HepG2 (cell line): ENCODE results near the gene USP15. TPM values are rescaled to one million over a fixed set of nuclear protein-coding genes. Genes with fewer than 3 reads are reported as not detected.

Experiments
- ATAC-seq: fragments of 200-7000 bp; cut with Tn5 transposase; 3 replicates; pipeline ENCODE4 v1.9.1; 2020; ENCODE audit warnings: mild to moderate bottlenecking, moderate library complexity
- BruUV-seq: library from RNA; stranded (reverse); fragments of 400-500 nt; replicated peaks from 2 replicates; lab custom pipeline; 2021; lab: Mats Ljungman, UMichigan
- CTCF ChIA-PET: fragments of 300-600 bp; formaldehyde crosslinking; extraction: SDS; loops from one replicate; lab custom pipeline; 2021; ENCODE audit warnings: low total read pairs, inconsistent platforms, low intra/inter-chr PET ratio; lab: Yijun Ruan, JAX
- POLR2A ChIA-PET: fragments of 350-600 bp; sonication (Branson Sonifier 250); formaldehyde crosslinking; loops from one replicate; lab custom pipeline; 2020; ENCODE audit warnings: antibody characterized with exemption, inconsistent platforms; lab: Yijun Ruan, JAX
- DNase-seq: peaks from one replicate; pipeline ENCODE4 v3.0.0-alpha.2; 2015; ENCODE audit warnings: low spot score
- FAIRE-seq: peaks from 3 replicates; lab custom pipeline; 2011; peaks lifted over from hg19 to GRCh38; lab: Jason Lieb, UNC
- H2AFZ ChIP-seq: one replicate; pipeline ENCODE4 v1.6.1; 2011; ENCODE audit warnings: low read length, inconsistent platforms
- H3K27ac ChIP-seq: fragments of 300-600 bp; 3 replicates; pipeline ENCODE4 v1.8.0; 2011; ENCODE audit warnings: mixed run types, mild to moderate bottlenecking, mixed read lengths, low read length, inconsistent platforms; ENCODE audit not compliant: insufficient read depth; ENCODE audit errors: extremely low read length
- H3K27me3 ChIP-seq, 2 experiments: fragments of 200-600 bp in 1 of 2; 2 replicates in 1 of 2; 3 replicates in 1 of 2; pipeline versions ENCODE4 v1.6.0 to v1.8.0; 2011; ENCODE audit warnings: low read length in 2 of 2, mild to moderate bottlenecking in 2 of 2, moderate library complexity in 2 of 2, inconsistent platforms in 1 of 2; ENCODE audit not compliant: insufficient read depth in 2 of 2, control insufficient read depth in 1 of 2
- H3K36me3 ChIP-seq, 2 experiments: fragments of 200-600 bp in 1 of 2; replicated peaks in 1 of 2; 2 replicates in 1 of 2; 3 replicates in 1 of 2; pipeline versions ENCODE4 v1.5.1 to v1.8.0; 2011; ENCODE audit warnings: low read length in 2 of 2, inconsistent platforms in 1 of 2; ENCODE audit not compliant: insufficient read depth in 2 of 2, control insufficient read depth in 1 of 2
- H3K4me1 ChIP-seq: 2 replicates; pipeline ENCODE4 v1.5.1; 2012; ENCODE audit warnings: low read length, inconsistent platforms; ENCODE audit not compliant: insufficient read depth
- H3K4me2 ChIP-seq: 2 replicates; pipeline ENCODE4 v1.6.0; 2011; ENCODE audit warnings: low read depth, low read length, inconsistent platforms
- H3K4me3 ChIP-seq, 3 experiments: fragments of 200-600 bp in 1 of 3; sonication (generic), shearing (Covaris generic) in 1 of 3; replicated peaks in 1 of 3; 2 replicates each; pipeline ENCODE4 v1.5.1; 2011 to 2016; ENCODE audit warnings: low read length in 3 of 3, inconsistent platforms in 2 of 3, low read depth in 2 of 3, mild to moderate bottlenecking in 2 of 3, control low read depth in 1 of 3, mixed read lengths in 1 of 3; ENCODE audit not compliant: insufficient read depth in 1 of 3
- H3K79me2 ChIP-seq: one replicate; pipeline ENCODE4 v1.6.1; 2011; ENCODE audit warnings: low read length, inconsistent platforms; ENCODE audit not compliant: insufficient read depth
- H3K9ac ChIP-seq: 2 replicates; pipeline ENCODE4 v1.6.0; 2011; ENCODE audit warnings: mild to moderate bottlenecking, low read depth, low read length, inconsistent platforms; ENCODE audit not compliant: insufficient read depth
- H3K9me3 ChIP-seq: 2 replicates; pipeline ENCODE4 v1.5.1; 2012; ENCODE audit warnings: mild to moderate bottlenecking, low read length
- H4K20me1 ChIP-seq: 2 replicates; pipeline ENCODE4 v1.6.0; 2011; ENCODE audit warnings: inconsistent platforms, mild to moderate bottlenecking, low read length, moderate library complexity; ENCODE audit not compliant: insufficient read depth
- ATAD3A ChIP-seq: sonication (generic); formaldehyde crosslinking; IDR thresholded peaks from 2 replicates; pipeline ENCODE4 v1.4.0; 2020; ENCODE audit warnings: missing genetic modification reagents
- EEA1 ChIP-seq: sonication (generic); formaldehyde crosslinking; IDR thresholded peaks from 2 replicates; pipeline ENCODE4 v1.5.1; 2020; ENCODE audit warnings: mild to moderate bottlenecking, missing genetic modification reagents, borderline replicate concordance
- EHMT2 ChIP-seq: fragments of 200-600 bp; sonication (generic); IDR thresholded peaks from 2 replicates; pipeline ENCODE4 v1.7.0; 2017; ENCODE audit warnings: antibody characterized with exemption, low read depth, low read length, borderline replicate concordance
- NR2F1 ChIP-seq, 2 experiments: fragments of 450-650 bp in 1 of 2; formaldehyde crosslinking in 1 of 2; IDR thresholded peaks; 2 replicates each; pipeline versions ENCODE4 v1.5.0 to v1.6.1; 2016 to 2020; ENCODE audit warnings: mild to moderate bottlenecking in 1 of 2, missing compliant biosample characterization in 1 of 2, missing genetic modification reagents in 1 of 2, moderate library complexity in 1 of 2
- SNAI1 ChIP-seq: sonication (generic); formaldehyde crosslinking; IDR thresholded peaks from 2 replicates; pipeline ENCODE4 v1.5.0; 2020; ENCODE audit warnings: mild to moderate bottlenecking, missing genetic modification reagents, borderline replicate concordance
- U2AF2 ChIP-seq: fragments of 200-400 bp; formaldehyde crosslinking; IDR thresholded peaks from 2 replicates; pipeline ENCODE4 v1.6.1; 2017; ENCODE audit warnings: low read depth, mild to moderate bottlenecking, low read length
- YEATS2 ChIP-seq: sonication (generic); formaldehyde crosslinking; IDR thresholded peaks from 2 replicates; pipeline ENCODE4 v1.4.0; 2020; ENCODE audit warnings: missing genetic modification reagents, borderline replicate concordance
- ZNF20 ChIP-seq: sonication (generic); formaldehyde crosslinking; IDR thresholded peaks from 2 replicates; pipeline ENCODE4 v1.4.0; 2020; ENCODE audit warnings: mild to moderate bottlenecking, moderate library complexity, missing genetic modification reagents
- ZNF44 ChIP-seq: sonication (generic); formaldehyde crosslinking; IDR thresholded peaks from 2 replicates; pipeline ENCODE4 v1.5.1; 2020; ENCODE audit warnings: mild to moderate bottlenecking, missing genetic modification reagents
- ZNF552 ChIP-seq: sonication (generic); formaldehyde crosslinking; IDR thresholded peaks from 2 replicates; pipeline ENCODE4 v1.9.0; 2022; ENCODE audit warnings: missing genetic modification reagents, mild to moderate bottlenecking, borderline replicate concordance
- ZNF564 ChIP-seq: sonication (generic); formaldehyde crosslinking; IDR thresholded peaks from 2 replicates; pipeline ENCODE4 v1.8.1; 2023; ENCODE audit warnings: mild to moderate bottlenecking, missing genetic modification reagents
- ZNF569 ChIP-seq: sonication (generic); formaldehyde crosslinking; IDR thresholded peaks from 2 replicates; pipeline ENCODE4 v1.5.0; 2020; ENCODE audit warnings: mild to moderate bottlenecking, missing genetic modification reagents, moderate library complexity, borderline replicate concordance
- WGBS: methylation state at CpG from one replicate; pipeline ENCODE4 v1.1.6; 2017; ENCODE audit warnings: low lambda C conversion rate; 5-methylcytosine and 5-hydroxymethylcytosine counted together
- in situ Hi-C: cut with HindIII; loops from 2 replicates; pipeline ENCODE4 v1.10.0; 2017; ENCODE audit warnings: low pct_unique_long_range_greater_than_20kb; ENCODE audit not compliant: extremely low pct_ligation_motif_present
- intact Hi-C: fragments of 100-400 bp; cut with micrococcal nuclease; formaldehyde crosslinking; loops from one replicate; pipeline ENCODE4 v1.10.0; 2022; ENCODE audit not compliant: unreplicated experiment
- polyA plus RNA-seq, 8 experiments: library from polyadenylated mRNA; depleted of rRNA in 3 of 8; stranded (reverse) in 7 of 8; unstranded in 1 of 8; fragments of >200 nt; fragmentation: Illumina TruSeq in 4 of 8; extraction: Trizol in 4 of 8; gene quantifications; 2 replicates each; pipeline versions ENCODE4 v1.2.1 to v1.2.3, GENCODE V29; 2011 to 2016; ENCODE audit warnings: low read depth in 4 of 8, missing spikeins in 1 of 8, mixed read lengths in 1 of 8; ENCODE audit not compliant: insufficient read depth in 1 of 8
- total RNA-seq, 5 experiments: library from RNA; depleted of rRNA; stranded (reverse); fragments of >200 nt; fragmentation: Illumina TruSeq; extraction: Trizol; gene quantifications; 2 replicates each; pipeline ENCODE4 v1.2.3, GENCODE V29; 2016; ENCODE audit warnings: low read depth in 1 of 5
- TF ChIP-seq, protein P1 (sequence below): IDR thresholded peaks from 2 replicates; pipeline ENCODE4 v1.6.1; 2016
- TF ChIP-seq, protein P2 (sequence below): sonication (generic); formaldehyde crosslinking; IDR thresholded peaks from 2 replicates; pipeline ENCODE4 v1.8.0; 2022; ENCODE audit warnings: missing genetic modification reagents, low read depth, mild to moderate bottlenecking, borderline replicate concordance
- TF ChIP-seq, protein P3 (sequence below): sonication (generic); formaldehyde crosslinking; IDR thresholded peaks from 2 replicates; pipeline ENCODE4 v1.4.0; 2020; ENCODE audit warnings: missing genetic modification reagents, borderline replicate concordance

The USP15 gene
- total and polyA plus RNA-seq, 2 of the 13 experiments (the other 11 are each of a cell fraction or from before 2014, with no cell fraction given), result 17.3 to 51.7 TPM

DNA sequence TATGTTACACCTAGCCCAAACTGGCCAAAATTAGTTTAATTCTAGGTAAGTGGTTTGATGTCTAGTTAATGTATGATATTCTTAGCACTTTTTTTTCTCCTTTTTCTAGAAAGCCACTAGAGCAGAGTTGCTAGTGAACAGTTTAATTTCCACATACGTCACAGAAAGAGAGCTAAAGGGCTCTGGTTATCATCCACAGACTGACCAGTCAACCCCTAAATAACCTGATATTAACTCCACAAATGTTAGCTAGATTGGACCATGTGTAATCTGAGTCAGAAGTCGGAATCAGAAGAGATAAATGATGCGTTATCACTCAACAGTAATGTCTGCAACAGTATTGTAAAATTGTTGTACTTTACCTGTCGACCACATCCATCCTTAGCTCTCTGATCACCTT, 74.9 kb downstream of the USP15 start (continued):
- no peak for TF ChIP-seq SNAI1 (CRISPR knock-in tag)

DNA sequence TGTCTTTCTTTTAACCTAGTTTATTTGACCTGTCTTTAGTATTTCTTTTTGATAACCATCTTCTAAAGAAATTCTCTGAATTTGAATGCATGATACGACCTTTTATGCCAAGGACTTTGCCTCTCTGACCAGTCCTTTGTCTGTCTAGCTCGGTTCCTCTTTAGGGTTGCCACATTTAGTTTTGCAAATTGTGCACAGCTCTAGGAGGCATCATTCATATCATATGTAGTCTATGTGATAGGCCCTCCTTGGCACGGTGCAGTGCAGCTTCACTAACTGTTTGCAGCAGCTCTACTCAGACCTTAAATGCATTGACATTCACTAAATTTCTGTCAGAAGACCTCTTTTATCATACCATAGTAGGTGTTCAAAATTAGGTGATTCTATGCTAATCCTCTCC, 75.6 kb downstream of the USP15 start:
- CTCF ChIA-PET, result no interaction called here
- no peak for ATAC-seq
- Histone ChIP-seq H3K9me3 (no peaks in the 10 kb centered on the region), H3K27ac (no peak overlapping the region), H3K4me1 (no peaks in the 10 kb centered on the region), H3K4me3 (no peak overlapping the region), H3K9ac (no peak overlapping the region)
- TF ChIP-seq YEATS2 (CRISPR knock-in tag) (no peak), U2AF2 (no peak), EHMT2 (no peak), NR2F1 (CRISPR knock-in tag; IDR thresholded peaks at IDR 0.05) (no peak), ZNF44 (CRISPR knock-in tag) (no peak), EEA1 (no peak), ZNF564 (no peak), ZNF569 (CRISPR knock-in tag) (no peak), ZNF20 (CRISPR knock-in tag) (no peak), ATAD3A (CRISPR knock-in tag) (no peak), ZNF552 (CRISPR knock-in tag) (no peak)
- TF ChIP-seq, protein P1, sequence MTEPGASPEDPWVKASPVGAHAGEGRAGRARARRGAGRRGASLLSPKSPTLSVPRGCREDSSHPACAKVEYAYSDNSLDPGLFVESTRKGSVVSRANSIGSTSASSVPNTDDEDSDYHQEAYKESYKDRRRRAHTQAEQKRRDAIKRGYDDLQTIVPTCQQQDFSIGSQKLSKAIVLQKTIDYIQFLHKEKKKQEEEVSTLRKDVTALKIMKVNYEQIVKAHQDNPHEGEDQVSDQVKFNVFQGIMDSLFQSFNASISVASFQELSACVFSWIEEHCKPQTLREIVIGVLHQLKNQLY (CRISPR knock-in tag), result no peak
- TF ChIP-seq, protein P2, sequence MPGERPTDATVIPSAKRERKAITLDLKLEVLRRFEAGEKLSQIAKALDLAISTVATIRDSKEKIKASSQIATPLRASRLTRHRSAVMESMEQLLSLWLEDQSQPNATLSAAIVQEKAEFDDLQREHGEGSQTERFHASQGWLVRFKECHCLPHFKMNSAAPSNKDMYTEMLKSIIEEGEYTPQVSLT (CRISPR knock-in tag), result no peak
- TF ChIP-seq, protein P3, sequence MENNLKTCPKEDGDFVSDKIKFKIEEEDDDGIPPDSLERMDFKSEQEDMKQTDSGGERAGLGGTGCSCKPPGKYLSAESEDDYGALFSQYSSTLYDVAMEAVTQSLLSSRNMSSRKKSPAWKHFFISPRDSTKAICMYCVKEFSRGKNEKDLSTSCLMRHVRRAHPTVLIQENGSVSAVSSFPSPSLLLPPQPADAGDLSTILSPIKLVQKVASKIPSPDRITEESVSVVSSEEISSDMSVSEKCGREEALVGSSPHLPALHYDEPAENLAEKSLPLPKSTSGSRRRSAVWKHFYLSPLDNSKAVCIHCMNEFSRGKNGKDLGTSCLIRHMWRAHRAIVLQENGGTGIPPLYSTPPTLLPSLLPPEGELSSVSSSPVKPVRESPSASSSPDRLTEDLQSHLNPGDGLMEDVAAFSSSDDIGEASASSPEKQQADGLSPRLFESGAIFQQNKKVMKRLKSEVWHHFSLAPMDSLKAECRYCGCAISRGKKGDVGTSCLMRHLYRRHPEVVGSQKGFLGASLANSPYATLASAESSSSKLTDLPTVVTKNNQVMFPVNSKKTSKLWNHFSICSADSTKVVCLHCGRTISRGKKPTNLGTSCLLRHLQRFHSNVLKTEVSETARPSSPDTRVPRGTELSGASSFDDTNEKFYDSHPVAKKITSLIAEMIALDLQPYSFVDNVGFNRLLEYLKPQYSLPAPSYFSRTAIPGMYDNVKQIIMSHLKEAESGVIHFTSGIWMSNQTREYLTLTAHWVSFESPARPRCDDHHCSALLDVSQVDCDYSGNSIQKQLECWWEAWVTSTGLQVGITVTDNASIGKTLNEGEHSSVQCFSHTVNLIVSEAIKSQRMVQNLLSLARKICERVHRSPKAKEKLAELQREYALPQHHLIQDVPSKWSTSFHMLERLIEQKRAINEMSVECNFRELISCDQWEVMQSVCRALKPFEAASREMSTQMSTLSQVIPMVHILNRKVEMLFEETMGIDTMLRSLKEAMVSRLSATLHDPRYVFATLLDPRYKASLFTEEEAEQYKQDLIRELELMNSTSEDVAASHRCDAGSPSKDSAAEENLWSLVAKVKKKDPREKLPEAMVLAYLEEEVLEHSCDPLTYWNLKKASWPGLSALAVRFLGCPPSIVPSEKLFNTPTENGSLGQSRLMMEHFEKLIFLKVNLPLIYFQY (CRISPR knock-in tag), result no peak
- TF ChIP-seq, all 625 proteins: peak for 0
- intact Hi-C loops, result no loop called here
- Histone ChIP-seq H4K20me1 (no peaks in the 10 kb centered on the region), H3K27me3 (no peaks in the 10 kb centered on the region), H3K79me2 (no peaks in the 10 kb centered on the region), H3K36me3 (0 out of 5 replicates have a peak, but pooled peaks cover 0 to 3% of the 10 kb centered on the region in 2 experiments), H2AFZ (no peak overlapping the region), H3K4me2 (no peak overlapping the region)
- no peak for FAIRE-seq
- no TSS peak for BruUV-seq
- WGBS, result 98% methylated on average over 3 of the region's 3 CpGs
- POLR2A ChIA-PET, result no interaction called here
- in situ Hi-C loops, result no loop called here
- no peak for DNase-seq
